Activated CD4-positive, alpha-beta T cell treated with anti-CD3 and anti-CD28 coated beads, Interleukin-2, Interleukin-4, amounts not matched to agents 100 ng/mL and 50 ng/mL, durations not matched to agents 16 hours and 8 hours (primary cell): ENCODE measurements around the gene XRCC4.

Source experiments
- DNase-seq: peaks from one replicate; pipeline ENCODE4 v3.0.0-alpha.2; 2020; ENCODE audit warnings: low spot score

The XRCC4 gene

DNA sequence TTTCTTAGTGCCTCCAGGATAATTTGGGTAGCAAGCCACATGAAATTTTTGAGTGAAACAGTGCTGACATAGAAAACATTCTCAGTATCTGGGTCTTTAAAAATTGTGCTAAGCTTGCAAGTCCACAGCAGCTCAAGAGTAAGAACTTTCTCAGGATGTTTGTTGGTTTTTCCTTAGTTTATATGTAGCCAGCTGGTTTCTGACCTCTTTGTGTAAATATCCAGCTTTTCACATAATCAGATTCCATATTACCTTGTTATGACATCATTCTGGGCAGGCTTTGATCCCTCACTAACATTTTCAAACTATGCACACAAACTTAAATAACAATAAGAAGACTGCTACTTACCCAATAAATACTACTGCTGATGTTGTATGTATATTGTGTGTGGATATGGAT is 311.3 kb downstream of the XRCC4 start:
- DNase-seq, result no peak

- DNase-seq, result no peak
Measured at GRCh38 chr5:83392766-83393503, 315.6 kb downstream of the XRCC4 start.

GRCh38 chr5:83393504-83393866 is 316.1 kb downstream of the XRCC4 start:
- DNase-seq, result no peak

DNA sequence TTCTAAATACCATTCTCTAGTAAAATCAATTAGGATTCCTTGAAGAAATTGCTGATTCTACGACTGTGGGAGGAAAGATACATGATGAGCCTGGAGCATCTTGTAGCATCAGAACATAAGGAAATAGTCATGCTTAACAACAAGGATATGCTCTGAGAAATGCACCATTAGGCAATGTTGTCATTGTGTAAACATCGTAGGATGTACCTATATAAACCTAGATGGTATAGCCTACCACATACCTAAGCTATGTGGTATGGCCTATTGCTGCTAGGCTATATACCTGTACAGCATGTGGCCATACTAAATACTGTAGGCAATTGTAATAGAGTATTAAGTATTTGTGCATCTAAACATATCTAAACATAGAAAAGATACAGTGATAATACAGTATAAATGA is 316.8 kb downstream of the XRCC4 start:
- DNase-seq, result no peak

GRCh38 chr5:83396662-83397061 is 319.3 kb downstream of the XRCC4 start:
- DNase-seq, result no peak

DNA sequence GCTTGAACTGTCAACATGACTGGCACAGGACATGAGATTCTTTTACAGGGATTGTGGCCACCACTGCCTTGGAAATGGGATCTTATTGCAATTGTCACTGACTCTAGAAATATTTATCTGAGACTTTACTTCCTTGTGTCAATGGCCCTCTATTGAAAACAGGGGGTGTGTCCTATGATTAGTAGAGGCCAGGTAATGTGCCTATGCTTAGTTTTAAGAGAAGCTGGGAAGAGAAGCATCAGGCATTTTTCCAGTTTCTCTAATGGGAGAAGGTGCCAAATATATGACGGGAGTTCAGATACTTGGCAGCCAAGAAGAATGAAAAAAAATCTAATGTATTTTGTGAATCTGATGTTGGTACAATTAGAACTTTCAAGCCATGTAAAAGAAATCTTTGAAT is 320.3 kb downstream of the XRCC4 start:
- no peak for DNase-seq

GRCh38 chr5:83400241-83400640 is 322.9 kb downstream of the XRCC4 start:
- DNase-seq, result no peak

DNA sequence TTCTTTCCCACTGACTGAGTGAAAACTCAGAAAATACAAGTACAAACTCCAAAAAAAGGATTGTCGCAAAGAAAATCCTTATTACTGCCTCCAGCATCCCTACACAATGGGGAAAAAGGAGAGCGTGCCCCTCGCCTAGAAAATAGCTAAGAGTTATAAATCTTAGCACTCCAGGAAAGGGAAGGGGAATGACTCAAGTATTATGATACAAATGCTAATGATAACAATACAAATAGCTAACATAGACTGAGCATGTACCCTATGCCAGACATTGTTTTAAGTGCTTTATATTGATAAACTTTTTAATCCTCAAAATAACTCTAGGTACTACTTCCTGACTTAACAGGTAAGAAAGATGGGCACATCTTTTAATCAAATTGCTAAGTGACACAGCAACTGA is 323.4 kb downstream of the XRCC4 start:
- DNase-seq, result no peak

DNA sequence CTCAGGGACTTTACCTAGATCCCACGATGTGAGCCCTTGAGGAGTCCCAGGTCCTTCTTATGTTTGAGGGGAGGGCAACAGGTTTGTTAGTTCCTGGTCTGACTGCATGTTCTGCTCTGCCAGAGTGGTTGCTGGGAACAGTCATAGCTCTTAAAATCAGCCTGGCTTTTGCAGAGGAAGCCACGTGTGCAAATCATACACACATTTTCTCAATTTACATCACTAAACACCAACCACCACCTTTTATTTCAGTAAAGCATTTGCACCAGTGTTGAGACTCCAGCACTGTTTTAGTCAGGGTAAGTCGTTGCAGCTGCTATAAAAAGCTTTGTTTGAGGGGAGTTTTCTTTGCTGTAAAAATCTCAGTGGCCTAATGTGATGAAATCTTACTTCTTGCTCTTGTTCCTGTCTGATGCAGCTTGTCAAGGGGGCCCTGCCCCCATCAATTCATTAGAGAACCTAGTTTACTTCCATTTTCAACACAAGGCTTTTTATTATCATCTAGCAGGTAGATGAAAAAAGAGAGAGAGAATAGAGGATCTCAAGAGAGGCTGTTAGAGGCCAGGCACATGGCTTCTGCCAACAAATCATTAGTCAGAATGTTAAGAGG is 323.9 kb downstream of the XRCC4 start:
- peak; percentile 2 for DNase-seq

GRCh38 chr5:83401775-83402174 is 324.4 kb downstream of the XRCC4 start:
- no peak for DNase-seq
